ENCODE results near the gene GNAI1. TPM values are rescaled to one million over a fixed set of nuclear protein-coding genes. Genes with fewer than 3 reads are reported as not detected.

The GNAI1 gene
- 0.73 TPM for total RNA-seq

GRCh38 chr7:80134536-80135308 is at the start of gene GNAI1:
Gene GNAI1, plus strand, starts transcription at chr7:80134831. Its CDS starts 330 bp downstream, at chr7:80135161.
- Histone ChIP-seq H3K4me3 (ENCODE audit: low read length) (peak within 1 kb of the TSS; percentile 48), H3K27me3 (ENCODE audit: insufficient read depth, low read length) (peaks cover 38% of the 10 kb centered on the region), H3K4me1 (ENCODE audit: insufficient read depth, low read length) (peaks cover 12% of the 10 kb centered on the region), H3K9me3 (ENCODE audit: low read depth, low read length) (no peaks in the 10 kb centered on the region)

- H3K4me1 ChIP-seq (ENCODE audit: insufficient read depth, low read length): no peaks in the 10 kb centered on the region
- H3K9me3 ChIP-seq (ENCODE audit: low read depth, low read length): no peaks in the 10 kb centered on the region
- no peak overlapping the region for H3K4me3 ChIP-seq (ENCODE audit: low read length)
- H3K27me3 ChIP-seq (ENCODE audit: insufficient read depth, low read length): no peaks in the 10 kb centered on the region
Measured at GRCh38 chr7:80087051-80087770, 47.4 kb upstream of the GNAI1 start.

GRCh38 chr7:80087771-80088170 is 46.9 kb upstream of the GNAI1 start:
- no peaks in the 10 kb centered on the region for H3K9me3 ChIP-seq (ENCODE audit: low read depth, low read length)
- H3K27me3 ChIP-seq (ENCODE audit: insufficient read depth, low read length): no peaks in the 10 kb centered on the region
- H3K4me1 ChIP-seq (ENCODE audit: insufficient read depth, low read length): no peaks in the 10 kb centered on the region
- H3K4me3 ChIP-seq (ENCODE audit: low read length): no peak overlapping the region

- no peaks in the 10 kb centered on the region for H3K27me3 ChIP-seq (ENCODE audit: insufficient read depth, low read length)
- H3K9me3 ChIP-seq (ENCODE audit: low read depth, low read length): no peaks in the 10 kb centered on the region
- no peak overlapping the region for H3K4me3 ChIP-seq (ENCODE audit: low read length)
- H3K4me1 ChIP-seq (ENCODE audit: insufficient read depth, low read length): no peaks in the 10 kb centered on the region
Measured at GRCh38 chr7:80088705-80089104, 45.9 kb upstream of the GNAI1 start.

GRCh38 chr7:80089366-80089765 is 45.3 kb upstream of the GNAI1 start:
- H3K4me3 ChIP-seq (ENCODE audit: low read length): no peak overlapping the region

GRCh38 chr7:80093349-80093748 is 41.3 kb upstream of the GNAI1 start:
- Histone ChIP-seq H3K27me3 (ENCODE audit: insufficient read depth, low read length) (no peaks in the 10 kb centered on the region), H3K4me3 (ENCODE audit: low read length) (no peak overlapping the region), H3K9me3 (ENCODE audit: low read depth, low read length) (no peaks in the 10 kb centered on the region), H3K4me1 (ENCODE audit: insufficient read depth, low read length) (no peaks in the 10 kb centered on the region)

More at GRCh38 chr7:80089366-80089765, 45.3 kb upstream of the GNAI1 start:
- H3K4me1 ChIP-seq (ENCODE audit: insufficient read depth, low read length): no peaks in the 10 kb centered on the region
- no peaks in the 10 kb centered on the region for H3K9me3 ChIP-seq (ENCODE audit: low read depth, low read length)
- no peaks in the 10 kb centered on the region for H3K27me3 ChIP-seq (ENCODE audit: insufficient read depth, low read length)

- Histone ChIP-seq H3K4me1 (ENCODE audit: insufficient read depth, low read length) (no peaks in the 10 kb centered on the region), H3K27me3 (ENCODE audit: insufficient read depth, low read length) (no peaks in the 10 kb centered on the region), H3K9me3 (ENCODE audit: low read depth, low read length) (no peaks in the 10 kb centered on the region), H3K4me3 (ENCODE audit: low read length) (no peak overlapping the region)
Measured at GRCh38 chr7:80095545-80095944, 39.1 kb upstream of the GNAI1 start.

GRCh38 chr7:80097756-80098155 is 36.9 kb upstream of the GNAI1 start:
- no peak overlapping the region for H3K4me3 ChIP-seq (ENCODE audit: low read length)
- H3K9me3 ChIP-seq (ENCODE audit: low read depth, low read length): no peaks in the 10 kb centered on the region
- no peaks in the 10 kb centered on the region for H3K4me1 ChIP-seq (ENCODE audit: insufficient read depth, low read length)
- no peaks in the 10 kb centered on the region for H3K27me3 ChIP-seq (ENCODE audit: insufficient read depth, low read length)

- no peaks in the 10 kb centered on the region for H3K4me1 ChIP-seq (ENCODE audit: insufficient read depth, low read length)
- H3K4me3 ChIP-seq (ENCODE audit: low read length): no peak overlapping the region
- no peaks in the 10 kb centered on the region for H3K27me3 ChIP-seq (ENCODE audit: insufficient read depth, low read length)
- H3K9me3 ChIP-seq (ENCODE audit: low read depth, low read length): no peaks in the 10 kb centered on the region
Measured at GRCh38 chr7:80098795-80099194, 35.8 kb upstream of the GNAI1 start.

- peaks cover 2% of the 10 kb centered on the region for H3K4me1 ChIP-seq (ENCODE audit: insufficient read depth, low read length)
- no peaks in the 10 kb centered on the region for H3K9me3 ChIP-seq (ENCODE audit: low read depth, low read length)
- no peaks in the 10 kb centered on the region for H3K27me3 ChIP-seq (ENCODE audit: insufficient read depth, low read length)
- no peak overlapping the region for H3K4me3 ChIP-seq (ENCODE audit: low read length)
Measured at GRCh38 chr7:80100254-80100653, 34.4 kb upstream of the GNAI1 start.

GRCh38 chr7:80105701-80106408 is 28.8 kb upstream of the GNAI1 start:
- H3K4me1 ChIP-seq (ENCODE audit: insufficient read depth, low read length): peaks cover 23% of the 10 kb centered on the region
- no peaks in the 10 kb centered on the region for H3K27me3 ChIP-seq (ENCODE audit: insufficient read depth, low read length)
- H3K4me3 ChIP-seq (ENCODE audit: low read length): no peak overlapping the region
- no peaks in the 10 kb centered on the region for H3K9me3 ChIP-seq (ENCODE audit: low read depth, low read length)

- H3K9me3 ChIP-seq (ENCODE audit: low read depth, low read length): no peaks in the 10 kb centered on the region
- H3K4me1 ChIP-seq (ENCODE audit: insufficient read depth, low read length): peaks cover 23% of the 10 kb centered on the region
- no peaks in the 10 kb centered on the region for H3K27me3 ChIP-seq (ENCODE audit: insufficient read depth, low read length)
- no peak overlapping the region for H3K4me3 ChIP-seq (ENCODE audit: low read length)
Measured at GRCh38 chr7:80106498-80107113, 28.0 kb upstream of the GNAI1 start.

GRCh38 chr7:80107278-80107677 is 27.4 kb upstream of the GNAI1 start:
- Histone ChIP-seq H3K27me3 (ENCODE audit: insufficient read depth, low read length) (no peaks in the 10 kb centered on the region), H3K9me3 (ENCODE audit: low read depth, low read length) (no peaks in the 10 kb centered on the region), H3K4me1 (ENCODE audit: insufficient read depth, low read length) (peaks cover 23% of the 10 kb centered on the region), H3K4me3 (ENCODE audit: low read length) (no peak overlapping the region)

GRCh38 chr7:80110376-80110775 is 24.3 kb upstream of the GNAI1 start:
- Histone ChIP-seq H3K9me3 (ENCODE audit: low read depth, low read length) (no peaks in the 10 kb centered on the region), H3K4me1 (ENCODE audit: insufficient read depth, low read length) (peaks cover 19% of the 10 kb centered on the region), H3K27me3 (ENCODE audit: insufficient read depth, low read length) (no peaks in the 10 kb centered on the region), H3K4me3 (ENCODE audit: low read length) (no peak overlapping the region)

- H3K9me3 ChIP-seq (ENCODE audit: low read depth, low read length): no peaks in the 10 kb centered on the region
- no peaks in the 10 kb centered on the region for H3K27me3 ChIP-seq (ENCODE audit: insufficient read depth, low read length)
- H3K4me3 ChIP-seq (ENCODE audit: low read length): no peak overlapping the region
- no peaks in the 10 kb centered on the region for H3K4me1 ChIP-seq (ENCODE audit: insufficient read depth, low read length)
Measured at GRCh38 chr7:80114159-80114558, 20.5 kb upstream of the GNAI1 start.

All from mononuclear cell (primary cell).